H9 (cell line): Measurements from ENCODE around the gene MAGI1. TPM values are rescaled to one million over a fixed set of nuclear protein-coding genes. Genes with fewer than 3 reads are reported as not detected.

ENCODE experiments used
- DNase-seq: peaks from one replicate; pipeline ENCODE4 v3.0.0-alpha.2; 2017
- H2AFZ ChIP-seq: one replicate; pipeline ENCODE4 v1.6.1; 2013; ENCODE audit warnings: mild to moderate bottlenecking, low read length, control low read depth, moderate library complexity
- H2AK5ac ChIP-seq: 2 replicates; pipeline ENCODE4 v1.6.1; 2013; ENCODE audit warnings: low read length, control low read depth, mixed read lengths; ENCODE audit not compliant: insufficient read length
- H2BK120ac ChIP-seq: one replicate; pipeline ENCODE4 v1.6.1; 2013; ENCODE audit warnings: low read depth, mild to moderate bottlenecking, low read length, control low read depth, inconsistent platforms; ENCODE audit not compliant: poor library complexity, severe bottlenecking
- H2BK12ac ChIP-seq: 2 replicates; pipeline ENCODE4 v1.6.1; 2013; ENCODE audit warnings: low read length, control low read depth, mixed read lengths, low read depth; ENCODE audit not compliant: insufficient read length
- H2BK15ac ChIP-seq: 2 replicates; pipeline ENCODE4 v1.6.1; 2013; ENCODE audit warnings: low read depth, low read length, control low read depth
- H2BK20ac ChIP-seq: one replicate; pipeline ENCODE4 v1.6.1; 2013; ENCODE audit warnings: low read depth, mild to moderate bottlenecking, low read length, control low read depth, inconsistent platforms; ENCODE audit not compliant: poor library complexity, severe bottlenecking
- H2BK5ac ChIP-seq: 2 replicates; pipeline ENCODE4 v1.6.1; 2013; ENCODE audit warnings: low read length, control low read depth, mixed read lengths; ENCODE audit not compliant: insufficient read length
- H3K14ac ChIP-seq: 2 replicates; pipeline ENCODE4 v1.6.1; 2013; ENCODE audit warnings: low read length, control low read depth; ENCODE audit not compliant: insufficient read depth
- H3K18ac ChIP-seq: 2 replicates; pipeline ENCODE4 v1.6.1; 2013; ENCODE audit warnings: low read depth, mild to moderate bottlenecking, mixed read lengths, low read length, control low read depth; ENCODE audit not compliant: insufficient read length
- H3K23ac ChIP-seq: 2 replicates; pipeline ENCODE4 v1.6.1; 2013; ENCODE audit warnings: low read length, control low read depth, mixed read lengths, low read depth; ENCODE audit not compliant: insufficient read length
- H3K23me2 ChIP-seq: 2 replicates; pipeline ENCODE4 v1.6.1; 2013; ENCODE audit warnings: low read depth, mild to moderate bottlenecking, mixed read lengths, low read length, control low read depth; ENCODE audit not compliant: insufficient read length, poor library complexity, severe bottlenecking
- H3K27ac ChIP-seq: 2 replicates; pipeline ENCODE4 v1.5.1; 2013; ENCODE audit warnings: low read length, control low read depth, mixed read lengths, low read depth; ENCODE audit not compliant: insufficient read length
- H3K27me3 ChIP-seq: 2 replicates; pipeline ENCODE4 v1.6.1; 2013; ENCODE audit warnings: low read length, control low read depth, inconsistent platforms; ENCODE audit not compliant: insufficient read depth
- H3K4ac ChIP-seq: 2 replicates; pipeline ENCODE4 v1.6.1; 2013; ENCODE audit warnings: low read depth, mild to moderate bottlenecking, control low read depth, inconsistent platforms, low read length, moderate library complexity
- H3K4me1 ChIP-seq: 2 replicates; pipeline ENCODE4 v1.6.1; 2013; ENCODE audit warnings: low read length, control low read depth, inconsistent platforms; ENCODE audit not compliant: insufficient read depth
- H3K4me2 ChIP-seq: 2 replicates; pipeline ENCODE4 v1.6.1; 2013; ENCODE audit warnings: low read length, control low read depth, mixed read lengths; ENCODE audit not compliant: insufficient read length, insufficient read depth
- H3K56ac ChIP-seq: 2 replicates; pipeline ENCODE4 v1.6.1; 2013; ENCODE audit warnings: low read depth, mild to moderate bottlenecking, mixed read lengths, low read length, control low read depth; ENCODE audit not compliant: insufficient read length
- H3K79me1 ChIP-seq: 2 replicates; pipeline ENCODE4 v1.6.1; 2013; ENCODE audit warnings: low read depth, mild to moderate bottlenecking, moderate library complexity, low read length, control low read depth, inconsistent platforms; ENCODE audit not compliant: insufficient read depth, poor library complexity, severe bottlenecking
- H3K79me2 ChIP-seq: 2 replicates; pipeline ENCODE4 v1.6.1; 2013; ENCODE audit warnings: low read length, control low read depth, inconsistent platforms; ENCODE audit not compliant: insufficient read depth
- H3K9ac ChIP-seq: 2 replicates; pipeline ENCODE4 v1.6.1; 2013; ENCODE audit warnings: low read length, control low read depth, mixed read lengths; ENCODE audit not compliant: insufficient read length; ENCODE audit errors: extremely low read depth
- H3K9me3 ChIP-seq: one replicate; pipeline ENCODE4 v1.6.1; 2013; ENCODE audit warnings: low read depth, low read length, inconsistent platforms; ENCODE audit not compliant: control insufficient read depth
- H3T11ph ChIP-seq: one replicate; pipeline ENCODE4 v1.6.1; 2013; ENCODE audit warnings: mild to moderate bottlenecking, low read length, control low read depth, inconsistent platforms
- H4K20me1 ChIP-seq: one replicate; pipeline ENCODE4 v1.6.1; 2013; ENCODE audit not compliant: control insufficient read depth, insufficient read length, insufficient read depth
- H4K5ac ChIP-seq: 2 replicates; pipeline ENCODE4 v1.6.1; 2013; ENCODE audit warnings: low read depth, mild to moderate bottlenecking, mixed read lengths, low read length, control low read depth; ENCODE audit not compliant: insufficient read length
- H4K8ac ChIP-seq: replicated peaks from 2 replicates; pipeline ENCODE4 v1.6.1; 2013; ENCODE audit warnings: low read length, control low read depth, mixed read lengths, low read depth; ENCODE audit not compliant: insufficient read length
- H4K91ac ChIP-seq: 2 replicates; pipeline ENCODE4 v1.6.1; 2013; ENCODE audit warnings: low read depth, mild to moderate bottlenecking, moderate library complexity, mixed read lengths, low read length, control low read depth; ENCODE audit not compliant: insufficient read length
- H3K27ac Mint-ChIP-seq, 3 experiments: 2 replicates in 2 of 3; 3 replicates in 1 of 3; pipeline ENCODE4 v1.8.0; 2020 to 2021; ENCODE audit warnings: mixed read lengths in 3 of 3, mild to moderate bottlenecking in 1 of 3, moderate library complexity in 1 of 3
- H3K27me3 Mint-ChIP-seq: 2 replicates; pipeline ENCODE4 v1.8.0; 2021; ENCODE audit warnings: low read depth, mild to moderate bottlenecking, moderate library complexity, mixed read lengths
- H3K36me3 Mint-ChIP-seq, 3 experiments: 2 replicates in 2 of 3; 3 replicates in 1 of 3; pipeline ENCODE4 v1.8.0; 2020 to 2021; ENCODE audit warnings: low read depth in 3 of 3, mixed read lengths in 3 of 3; ENCODE audit not compliant: insufficient read depth in 1 of 3
- H3K4me1 Mint-ChIP-seq, 2 experiments: 2 replicates each; pipeline ENCODE4 v1.8.0; 2020; ENCODE audit warnings: mixed read lengths in 2 of 2
- H3K4me3 Mint-ChIP-seq, 2 experiments: 2 replicates in 1 of 2; 3 replicates in 1 of 2; pipeline ENCODE4 v1.8.0; 2020 to 2021; ENCODE audit warnings: mild to moderate bottlenecking in 2 of 2, mixed read lengths in 2 of 2, moderate library complexity in 1 of 2
- H3K9me3 Mint-ChIP-seq, 2 experiments: 2 replicates in 1 of 2; 3 replicates in 1 of 2; pipeline ENCODE4 v1.8.0; 2020; ENCODE audit warnings: mild to moderate bottlenecking in 2 of 2, mixed read lengths in 2 of 2, moderate library complexity in 1 of 2
- WGBS: extraction: QIAGEN DNeasy Blood & Tissue Kit; methylation state at CpG from one replicate; pipeline ENCODE4 v1.1.7; 2013; ENCODE audit warnings: missing lambda C conversion rate, low lambda C conversion rate, mixed read lengths; ENCODE audit not compliant: insufficient read length; ENCODE audit errors: extremely low coverage; 5-methylcytosine and 5-hydroxymethylcytosine counted together
- total RNA-seq: library from RNA; stranded (reverse); gene quantifications from 2 replicates; pipeline ENCODE4 v1.2.1, GENCODE V29; 2021
- TF ChIP-seq, protein P1 (sequence below): fragments of 200-600 bp; sonication (generic); conservative IDR thresholded peaks from 3 replicates; pipeline ENCODE4 v1.8.0; 2021; ENCODE audit warnings: antibody characterized with exemption, mild to moderate bottlenecking

Gene MAGI1
- total RNA-seq, 1 experiment from 2014 or later: 65.7 TPM

GRCh38 chr3:65502526-65502925 lies 536.2 kb downstream of the MAGI1 start:
- Histone ChIP-seq H2BK20ac (no peak overlapping the region), H3K27ac (no peak overlapping the region), H2BK5ac (no peak overlapping the region), H2BK120ac (no peak overlapping the region), H2BK15ac (no peak overlapping the region), H4K20me1 (no peaks in the 10 kb centered on the region), H3K56ac (no peak overlapping the region), H3K4ac (no peak overlapping the region), H3T11ph (no peak overlapping the region), H3K9ac (no peak overlapping the region), H4K8ac (no peak overlapping the region), H3K9me3 (no peaks in the 10 kb centered on the region), H3K79me2 (no peaks in the 10 kb centered on the region; the same call in 1 of the 2 replicates), H3K79me1 (no peaks in the 10 kb centered on the region), H3K23ac (no peak overlapping the region), H4K5ac (no peak overlapping the region), H3K4me1 (no peaks in the 10 kb centered on the region), H3K27me3 (no peaks in the 10 kb centered on the region), H3K14ac (no peak overlapping the region), H3K23me2 (no peaks in the 10 kb centered on the region), H3K18ac (no peak overlapping the region), H4K91ac (no peak overlapping the region), H3K4me2 (no peak overlapping the region), H2AFZ (no peak overlapping the region), H2AK5ac (no peak overlapping the region), H2BK12ac (no peak overlapping the region)
- TF ChIP-seq, protein P1, sequence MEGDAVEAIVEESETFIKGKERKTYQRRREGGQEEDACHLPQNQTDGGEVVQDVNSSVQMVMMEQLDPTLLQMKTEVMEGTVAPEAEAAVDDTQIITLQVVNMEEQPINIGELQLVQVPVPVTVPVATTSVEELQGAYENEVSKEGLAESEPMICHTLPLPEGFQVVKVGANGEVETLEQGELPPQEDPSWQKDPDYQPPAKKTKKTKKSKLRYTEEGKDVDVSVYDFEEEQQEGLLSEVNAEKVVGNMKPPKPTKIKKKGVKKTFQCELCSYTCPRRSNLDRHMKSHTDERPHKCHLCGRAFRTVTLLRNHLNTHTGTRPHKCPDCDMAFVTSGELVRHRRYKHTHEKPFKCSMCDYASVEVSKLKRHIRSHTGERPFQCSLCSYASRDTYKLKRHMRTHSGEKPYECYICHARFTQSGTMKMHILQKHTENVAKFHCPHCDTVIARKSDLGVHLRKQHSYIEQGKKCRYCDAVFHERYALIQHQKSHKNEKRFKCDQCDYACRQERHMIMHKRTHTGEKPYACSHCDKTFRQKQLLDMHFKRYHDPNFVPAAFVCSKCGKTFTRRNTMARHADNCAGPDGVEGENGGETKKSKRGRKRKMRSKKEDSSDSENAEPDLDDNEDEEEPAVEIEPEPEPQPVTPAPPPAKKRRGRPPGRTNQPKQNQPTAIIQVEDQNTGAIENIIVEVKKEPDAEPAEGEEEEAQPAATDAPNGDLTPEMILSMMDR: no peak
- H3K9me3 Mint-ChIP-seq: no peaks in the 10 kb centered on the region
- peaks cover 21 to 31% of the 10 kb centered on the region in 2 experiments for H3K4me1 Mint-ChIP-seq
- DNase-seq: no peak
- H3K27me3 Mint-ChIP-seq: no peaks in the 10 kb centered on the region
- H3K4me3 Mint-ChIP-seq: no peak overlapping the region
- WGBS: no CpG with 5 or more reads among the region's 2 CpGs
- 0 out of 7 replicates have a peak overlapping the region, but pooled peaks of 1 of the 3 experiments have one; percentile 7 for H3K27ac Mint-ChIP-seq
- peaks cover 0 to 2% (median 0%) of the 10 kb centered on the region in 3 experiments; a peak in 1 of 7 replicates for H3K36me3 Mint-ChIP-seq
